Testis (tissue), 2 donors: ENCODE data around the gene HMGB2.

ENCODE experiments used
- POLR2A ChIP-seq: fragments of 450-650 bp; IDR thresholded peaks from one replicate; pipeline ENCODE4 v1.6.1; 2017; ENCODE audit warnings: antibody characterized with exemption, mild to moderate bottlenecking, moderate library complexity
- TF ChIP-seq, protein P1 (sequence below), 3 experiments: fragments of 450-650 bp in 2 of 3; fragments of 200-600 bp in 1 of 3; sonication (generic) in 1 of 3; IDR thresholded peaks; one replicate each; pipeline ENCODE4 v1.5.1; 2016 to 2019; ENCODE audit warnings: antibody characterized with exemption in 3 of 3, mild to moderate bottlenecking in 2 of 3, moderate library complexity in 1 of 3

DNA sequence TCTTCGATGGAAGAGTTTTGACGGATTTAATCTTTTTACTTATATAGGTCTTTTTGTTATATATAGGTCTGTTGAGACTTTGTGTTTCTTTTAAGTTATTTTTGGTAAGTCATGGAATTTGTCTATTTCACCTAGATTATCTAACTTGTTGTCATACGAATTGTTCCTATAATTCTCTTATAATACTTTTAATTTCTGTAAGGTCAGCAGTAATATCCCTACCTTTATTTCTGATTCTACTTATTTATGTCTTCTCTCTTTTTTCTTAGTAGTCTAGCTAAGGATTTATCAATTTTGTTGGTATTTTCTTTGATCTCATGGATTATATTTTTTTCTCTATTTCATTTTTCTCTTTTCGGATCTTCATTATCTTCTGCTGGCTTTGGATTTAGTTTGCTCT lies 48.2 kb upstream of the HMGB2 start:
- TF ChIP-seq, protein P1, sequence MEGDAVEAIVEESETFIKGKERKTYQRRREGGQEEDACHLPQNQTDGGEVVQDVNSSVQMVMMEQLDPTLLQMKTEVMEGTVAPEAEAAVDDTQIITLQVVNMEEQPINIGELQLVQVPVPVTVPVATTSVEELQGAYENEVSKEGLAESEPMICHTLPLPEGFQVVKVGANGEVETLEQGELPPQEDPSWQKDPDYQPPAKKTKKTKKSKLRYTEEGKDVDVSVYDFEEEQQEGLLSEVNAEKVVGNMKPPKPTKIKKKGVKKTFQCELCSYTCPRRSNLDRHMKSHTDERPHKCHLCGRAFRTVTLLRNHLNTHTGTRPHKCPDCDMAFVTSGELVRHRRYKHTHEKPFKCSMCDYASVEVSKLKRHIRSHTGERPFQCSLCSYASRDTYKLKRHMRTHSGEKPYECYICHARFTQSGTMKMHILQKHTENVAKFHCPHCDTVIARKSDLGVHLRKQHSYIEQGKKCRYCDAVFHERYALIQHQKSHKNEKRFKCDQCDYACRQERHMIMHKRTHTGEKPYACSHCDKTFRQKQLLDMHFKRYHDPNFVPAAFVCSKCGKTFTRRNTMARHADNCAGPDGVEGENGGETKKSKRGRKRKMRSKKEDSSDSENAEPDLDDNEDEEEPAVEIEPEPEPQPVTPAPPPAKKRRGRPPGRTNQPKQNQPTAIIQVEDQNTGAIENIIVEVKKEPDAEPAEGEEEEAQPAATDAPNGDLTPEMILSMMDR (IDR thresholded peaks at IDR 0.05): no peak
- no peak for TF ChIP-seq POLR2A
